Astrocyte of the hippocampus (primary cell): ENCODE results near the gene FBXW10.
A peak's percentile ranks its signal among the peaks of the same experiment; 100 is the strongest.
"Not testable (repeated sequence)": the region's sequence is repeated elsewhere in the genome, so short reads cannot be mapped to it uniquely, and the experiment has no call there.

Source experiments
- DNase-seq: peaks from one replicate; pipeline ENCODE4 v3.0.0; 2011; ENCODE audit warnings: low read depth, low spot score

The FBXW10 gene

DNA sequence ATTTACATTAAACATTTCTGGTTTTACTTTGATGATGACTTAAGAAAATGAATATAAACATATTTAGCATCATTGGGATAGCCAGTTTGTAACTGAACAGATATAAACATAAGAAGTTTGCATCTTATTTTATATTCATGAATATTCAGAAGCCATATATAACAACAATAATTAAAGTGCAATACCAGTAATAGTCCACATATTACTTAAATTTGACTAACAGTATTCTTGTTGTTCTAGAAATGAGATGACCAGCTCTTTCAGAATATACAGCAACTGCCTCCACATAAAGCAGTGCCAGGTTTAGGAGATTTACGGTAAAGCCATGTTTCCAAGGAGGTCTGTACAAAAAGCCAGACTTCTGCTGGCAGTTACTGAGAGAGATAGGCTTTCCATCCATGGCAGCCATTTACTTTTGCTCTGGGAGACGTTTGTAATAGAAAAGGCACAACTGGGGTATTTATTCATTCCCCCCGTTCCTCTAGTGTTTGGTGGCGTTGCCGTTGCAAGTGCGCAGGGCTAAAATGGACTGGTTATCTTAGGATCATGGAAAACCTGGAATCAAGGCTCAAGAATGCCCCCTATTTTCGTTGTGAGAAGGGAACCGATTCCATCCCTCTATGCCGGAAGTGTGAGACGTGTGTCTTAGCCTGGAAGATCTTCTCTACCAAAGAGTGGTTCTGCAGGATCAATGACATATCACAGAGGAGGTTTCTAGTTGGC lies at the start of gene FBXW10:
Gene FBXW10, plus strand, starts transcription at position 356 of the 723 bp plus-strand sequence. Its CDS starts 191 bp downstream, at position 547.
- DNase-seq = peak; percentile 9

- DNase-seq = not testable (repeated sequence)
These were observed 48.7 kb upstream of the FBXW10 start for GRCh38 chr17:18695143-18695542.

- not testable (repeated sequence) for DNase-seq
These were observed 45.3 kb upstream of the FBXW10 start for GRCh38 chr17:18698473-18699103.

- not testable (repeated sequence) for DNase-seq
These were observed 37.9 kb upstream of the FBXW10 start for GRCh38 chr17:18705955-18706354.

GRCh38 chr17:18708215-18708614 lies 35.6 kb upstream of the FBXW10 start:
- DNase-seq = not testable (repeated sequence)

GRCh38 chr17:18712354-18712999 lies 31.4 kb upstream of the FBXW10 start:
- peak; percentile 70 for DNase-seq

DNA sequence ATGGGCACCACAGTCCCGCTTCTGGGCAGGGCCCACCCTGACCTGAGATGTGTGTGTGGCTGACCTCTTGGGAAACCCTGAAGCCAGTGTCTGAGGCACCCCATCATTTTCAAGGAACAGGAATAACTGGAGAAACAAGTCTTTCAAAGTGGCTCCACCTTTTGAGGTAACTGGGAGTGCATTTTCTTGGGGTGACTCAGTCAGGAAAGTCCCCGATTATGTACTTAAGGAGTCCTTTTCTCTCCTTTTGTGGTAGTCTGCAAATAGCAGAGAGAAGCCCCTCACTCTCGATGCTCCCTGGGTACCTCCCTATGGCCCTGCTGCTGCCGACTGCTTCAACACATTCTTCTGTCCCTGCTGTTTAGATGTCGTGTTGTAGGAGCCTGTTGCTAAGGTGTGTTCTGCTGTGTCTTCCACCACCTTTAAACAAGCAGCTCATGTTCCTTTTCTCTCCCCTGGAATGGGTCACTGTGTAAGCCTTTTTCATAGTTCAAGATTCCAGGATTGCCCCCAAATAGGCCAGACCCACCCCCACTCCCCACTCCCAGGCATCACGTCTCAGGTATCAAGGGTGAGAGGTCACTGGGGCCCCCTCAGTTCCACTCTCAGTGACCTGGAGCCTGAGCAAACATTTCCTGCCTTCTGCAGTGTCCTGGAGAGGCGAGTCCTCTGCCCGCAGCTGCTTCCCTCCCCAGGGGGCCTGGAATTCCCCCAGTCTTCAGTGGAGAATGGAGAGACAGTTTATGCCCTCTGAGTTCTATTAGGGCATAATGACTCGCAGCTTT lies 25.0 kb upstream of the FBXW10 start:
- DNase-seq = peak; percentile 57

DNA sequence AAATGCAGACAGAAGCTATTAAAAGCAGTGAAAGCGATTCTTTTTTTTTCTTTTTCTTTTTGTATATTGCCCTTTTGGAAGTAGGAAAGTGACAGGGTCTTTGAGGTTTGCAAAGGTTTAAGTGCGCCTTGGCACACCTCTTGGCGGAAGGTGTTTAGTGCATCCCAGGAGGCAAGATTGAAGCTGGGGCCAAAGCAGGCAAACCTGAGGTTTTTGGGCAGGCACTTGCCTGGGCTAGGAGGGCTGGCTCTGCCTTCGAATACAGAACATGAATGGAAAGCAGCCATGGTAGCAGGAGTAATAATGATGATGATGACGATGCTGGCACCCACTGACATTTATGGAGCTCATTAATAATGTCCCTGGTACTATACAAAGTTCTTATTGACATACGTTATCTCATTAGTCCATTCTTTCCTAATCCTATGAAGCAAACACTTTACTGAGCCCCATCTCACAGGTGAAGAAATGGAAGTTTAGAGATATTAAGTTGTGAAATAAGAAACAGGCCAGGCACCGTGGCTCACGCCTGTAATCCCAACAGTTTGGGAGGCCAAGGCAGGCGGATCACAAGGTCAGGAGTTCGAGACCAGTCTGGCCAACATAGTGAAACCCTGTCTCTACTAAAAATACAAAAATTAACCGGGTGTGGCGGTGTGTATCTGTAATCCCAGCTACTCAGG lies 24.3 kb upstream of the FBXW10 start:
- DNase-seq = not testable (repeated sequence)

DNA sequence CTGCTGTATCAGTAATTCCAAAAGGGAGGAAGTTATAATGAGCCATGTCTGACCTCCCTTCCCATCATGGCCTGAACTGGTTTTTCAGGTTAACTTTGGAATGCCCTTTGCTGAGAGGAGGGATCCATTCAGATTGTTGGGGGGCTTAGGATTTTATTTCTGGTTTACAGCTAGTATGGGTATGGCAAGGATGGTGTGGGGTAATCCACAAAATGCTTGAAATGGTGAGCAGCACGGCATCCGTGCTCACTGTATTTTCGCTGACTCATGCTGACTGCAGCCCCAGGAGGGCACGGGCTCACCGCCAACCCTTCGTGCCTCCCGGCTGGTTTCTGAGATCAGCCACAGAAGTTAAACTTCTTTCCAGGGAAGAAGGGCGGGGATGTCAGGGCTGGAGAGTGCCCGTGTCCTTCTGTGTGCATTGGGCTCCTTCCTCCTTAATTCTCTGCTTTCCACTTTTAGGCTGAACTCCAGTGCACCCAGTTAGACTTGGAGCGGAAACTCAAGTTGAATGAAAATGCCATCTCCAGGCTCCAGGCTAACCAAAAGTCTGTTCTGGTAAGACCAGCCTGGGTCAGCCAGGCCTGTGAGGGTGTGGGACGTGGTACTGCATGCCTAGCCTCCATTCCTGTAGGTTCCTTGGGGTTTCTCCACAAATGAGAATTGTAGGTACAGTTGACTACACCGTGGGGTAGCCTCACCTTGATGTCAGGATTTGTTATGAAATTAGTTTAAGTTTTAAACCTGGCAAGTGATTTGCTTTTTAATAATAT lies 21.9 kb upstream of the FBXW10 start:
- DNase-seq = not testable (repeated sequence)

GRCh38 chr17:18722612-18723011 lies 21.2 kb upstream of the FBXW10 start:
- not testable (repeated sequence) for DNase-seq

GRCh38 chr17:18723509-18723908 lies 20.3 kb upstream of the FBXW10 start:
- DNase-seq = not testable (repeated sequence)

- DNase-seq = not testable (repeated sequence)
These were observed 11.4 kb upstream of the FBXW10 start for GRCh38 chr17:18732438-18732837.

DNA sequence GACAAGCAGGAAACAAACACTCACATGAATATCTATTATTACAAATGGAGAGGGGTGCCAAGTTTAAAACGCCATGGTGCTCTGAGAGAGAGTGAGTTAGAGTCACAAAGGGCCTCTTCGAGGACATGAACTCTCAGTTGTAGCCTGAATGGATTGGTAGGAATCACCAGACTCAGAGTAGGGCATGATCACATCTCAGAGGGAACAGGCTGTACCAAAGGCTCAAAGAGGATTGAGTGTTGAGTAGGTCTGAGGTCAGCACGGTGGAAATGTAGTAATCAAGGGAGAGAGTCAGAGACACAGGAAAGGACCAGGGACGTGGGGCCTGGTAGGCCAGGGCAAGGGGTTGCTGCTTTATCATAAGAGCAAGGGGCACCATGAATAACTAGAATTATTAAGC lies 10.5 kb upstream of the FBXW10 start:
- not testable (repeated sequence) for DNase-seq

DNA sequence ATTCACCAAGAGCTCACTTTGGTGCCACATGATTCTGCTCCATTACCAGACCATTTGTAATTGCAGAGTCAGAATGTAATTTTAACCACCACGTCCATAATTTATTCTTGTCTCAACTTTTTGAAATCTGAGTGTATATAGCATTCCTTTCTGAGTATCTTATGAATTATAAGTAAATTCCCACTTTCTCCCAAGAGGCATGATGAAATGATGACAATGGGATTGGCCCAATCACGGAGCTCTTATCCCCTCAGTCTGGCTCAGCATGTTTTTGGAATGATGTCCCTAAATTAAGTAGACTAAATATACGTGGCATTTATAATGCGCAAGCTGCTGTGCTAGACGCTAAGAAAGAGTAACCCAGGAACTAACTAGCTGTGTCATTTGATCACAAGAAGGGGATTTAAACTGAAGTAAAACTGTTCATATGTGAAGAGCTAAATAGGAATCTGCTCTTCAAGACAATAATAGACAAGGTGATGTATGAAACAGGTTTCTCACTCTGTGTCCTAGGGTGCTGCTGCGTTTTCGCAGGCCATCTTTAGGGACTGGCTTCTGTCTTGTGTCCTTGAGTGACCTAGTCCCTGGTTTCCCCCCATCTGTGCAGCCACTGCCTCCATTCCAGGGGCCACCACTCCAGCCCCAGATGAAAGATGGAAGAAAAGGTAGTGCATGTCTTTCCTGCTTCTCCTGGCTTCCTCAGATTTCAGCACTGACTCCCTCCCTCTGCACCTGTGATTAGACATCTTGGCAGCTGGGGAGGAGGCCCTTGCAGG lies 4.0 kb upstream of the FBXW10 start:
- DNase-seq = not testable (repeated sequence)

DNA sequence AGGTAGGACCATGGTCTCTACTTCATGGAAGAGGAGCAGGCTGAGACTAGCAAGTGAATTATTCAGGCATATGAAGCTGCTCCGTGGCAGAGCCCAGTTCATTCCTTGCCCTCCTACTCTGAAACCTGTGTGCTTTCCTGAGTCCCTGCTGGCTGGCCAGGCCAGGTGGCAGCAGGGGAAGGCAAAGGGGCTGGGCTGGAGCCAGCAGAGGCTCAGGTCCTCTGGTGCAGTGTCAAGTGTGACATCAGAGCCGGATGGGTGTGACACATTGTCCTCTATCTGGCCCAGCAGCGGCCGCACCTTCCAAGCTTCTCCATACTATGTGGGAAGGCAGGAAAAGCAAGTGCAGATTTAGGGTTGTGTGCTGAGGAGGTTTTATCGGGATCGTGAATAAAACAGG lies 2.6 kb upstream of the FBXW10 start:
- DNase-seq = not testable (repeated sequence)

DNA sequence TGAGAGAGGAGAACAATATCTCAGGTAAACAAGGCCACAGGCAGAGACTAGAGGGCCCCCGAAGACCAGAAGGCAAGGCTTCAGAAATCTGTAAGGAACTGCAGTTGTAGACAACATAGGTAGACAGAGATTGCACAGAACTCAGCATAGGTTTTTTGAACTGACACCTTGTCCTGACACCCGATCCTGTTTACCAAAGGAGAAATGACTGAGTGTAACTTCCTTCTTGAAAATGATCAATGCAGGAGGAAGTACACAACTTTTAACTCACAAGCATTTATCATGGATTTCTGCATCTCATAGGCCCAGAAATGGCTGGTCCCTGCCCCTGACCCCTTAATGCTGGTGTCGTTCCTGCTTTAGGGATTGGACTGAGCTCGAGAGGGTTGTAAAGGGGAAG lies 872 bp downstream of the FBXW10 start:
- DNase-seq = not testable (repeated sequence)

DNA sequence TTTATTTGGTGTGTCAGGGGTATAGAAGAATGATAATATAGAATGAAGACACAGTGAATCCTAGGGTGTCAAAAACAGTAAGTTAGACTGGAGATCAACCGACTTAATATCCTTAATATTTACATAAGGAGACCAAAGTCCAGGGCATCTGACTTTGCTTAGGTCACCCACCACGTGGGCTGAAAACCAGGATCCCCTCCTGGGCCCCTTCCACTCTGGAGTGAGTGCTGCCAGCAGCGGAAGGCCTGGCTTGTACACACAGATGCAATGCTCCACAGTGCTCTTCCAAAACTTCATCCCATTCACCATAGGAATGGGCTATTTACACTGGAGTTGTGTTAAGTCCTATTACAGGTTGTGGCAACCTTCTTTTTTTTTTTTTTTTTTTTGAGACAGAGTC lies 2.7 kb downstream of the FBXW10 start:
- not testable (repeated sequence) for DNase-seq

GRCh38 chr17:18747501-18747900 lies 3.6 kb downstream of the FBXW10 start:
- not testable (repeated sequence) for DNase-seq

GRCh38 chr17:18750242-18750641 lies 6.4 kb downstream of the FBXW10 start:
- not testable (repeated sequence) for DNase-seq
